ENCODE results near the gene WDR41.

DNA sequence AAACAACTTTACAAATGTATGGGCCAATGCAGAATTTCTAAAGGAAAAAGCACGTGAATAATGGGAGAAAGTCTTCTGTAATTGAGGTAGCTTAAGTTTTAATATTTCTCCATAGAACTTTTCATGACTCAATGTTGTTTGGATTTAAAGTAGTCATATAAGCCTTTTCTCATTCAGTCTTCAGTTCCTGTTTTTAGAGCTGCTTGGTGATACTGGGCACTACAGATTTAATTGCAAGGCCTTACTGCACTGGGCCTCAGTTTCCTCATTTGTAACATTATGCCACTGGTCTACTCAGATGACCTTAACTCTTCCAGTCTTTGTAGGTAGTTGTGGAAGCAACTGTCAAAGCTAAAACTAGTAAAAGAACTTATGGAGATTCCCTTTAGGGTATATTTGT lies 60.4 kb downstream of the WDR41 start:
- no peak for TF ChIP-seq CTCF (IDR thresholded peaks at IDR 0.05)
- no peak for TF ChIP-seq POLR2A (IDR thresholded peaks at IDR 0.05)
